ENCODE results near the gene MPP2.
"Not testable (repeated sequence)": the region's sequence is repeated elsewhere in the genome, so short reads cannot be mapped to it uniquely, and the experiment has no call there.

Gene MPP2

DNA sequence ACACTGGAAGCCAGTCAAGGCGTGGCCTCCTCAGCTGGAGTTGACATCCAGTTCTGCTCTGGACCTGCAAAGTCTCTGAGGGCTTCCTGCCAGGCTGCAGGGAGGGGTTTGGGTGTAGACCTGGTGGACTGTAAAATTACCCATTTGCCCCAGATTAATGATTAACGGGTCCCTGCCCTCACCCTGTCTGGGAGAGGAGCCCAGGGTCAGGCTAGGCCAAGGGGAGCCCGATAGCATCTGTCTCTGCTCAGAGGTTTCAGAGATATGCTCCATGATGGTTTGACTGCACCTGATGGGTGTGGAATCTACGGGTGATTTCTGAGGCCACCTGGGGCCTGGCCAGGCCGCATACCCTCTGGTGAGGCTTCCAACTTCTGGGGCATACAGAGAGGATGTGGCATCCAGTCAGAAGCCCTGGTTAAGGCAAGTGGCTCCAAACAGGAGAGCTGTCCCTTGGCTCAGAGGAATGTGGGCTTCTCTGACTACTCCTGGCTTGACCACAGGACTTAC is 23.8 kb upstream of the MPP2 start:
- no peak for DNase-seq

- no peak for DNase-seq
These were observed 21.3 kb upstream of the MPP2 start for GRCh38 chr17:43928609-43929008.

DNA sequence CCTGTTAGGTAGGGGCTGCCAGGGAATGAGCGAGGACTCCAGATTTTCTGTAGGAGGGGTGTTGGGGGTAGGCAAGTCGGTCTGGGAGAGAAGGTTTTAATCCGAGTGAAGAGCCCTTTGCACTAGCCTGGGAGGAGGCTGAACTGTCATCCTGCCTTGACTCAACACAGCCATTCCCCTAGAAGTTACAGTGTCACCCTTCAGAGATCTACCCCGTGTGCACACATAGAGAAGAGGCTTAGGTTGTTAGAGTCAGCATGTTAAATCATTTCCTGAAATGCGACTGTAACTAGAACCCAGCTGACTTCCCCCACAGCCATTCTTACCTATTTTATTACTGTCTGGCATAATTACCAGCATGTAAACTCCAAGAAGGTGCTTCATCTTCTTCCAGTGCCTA is 20.6 kb upstream of the MPP2 start:
- not testable (repeated sequence) for DNase-seq

DNA sequence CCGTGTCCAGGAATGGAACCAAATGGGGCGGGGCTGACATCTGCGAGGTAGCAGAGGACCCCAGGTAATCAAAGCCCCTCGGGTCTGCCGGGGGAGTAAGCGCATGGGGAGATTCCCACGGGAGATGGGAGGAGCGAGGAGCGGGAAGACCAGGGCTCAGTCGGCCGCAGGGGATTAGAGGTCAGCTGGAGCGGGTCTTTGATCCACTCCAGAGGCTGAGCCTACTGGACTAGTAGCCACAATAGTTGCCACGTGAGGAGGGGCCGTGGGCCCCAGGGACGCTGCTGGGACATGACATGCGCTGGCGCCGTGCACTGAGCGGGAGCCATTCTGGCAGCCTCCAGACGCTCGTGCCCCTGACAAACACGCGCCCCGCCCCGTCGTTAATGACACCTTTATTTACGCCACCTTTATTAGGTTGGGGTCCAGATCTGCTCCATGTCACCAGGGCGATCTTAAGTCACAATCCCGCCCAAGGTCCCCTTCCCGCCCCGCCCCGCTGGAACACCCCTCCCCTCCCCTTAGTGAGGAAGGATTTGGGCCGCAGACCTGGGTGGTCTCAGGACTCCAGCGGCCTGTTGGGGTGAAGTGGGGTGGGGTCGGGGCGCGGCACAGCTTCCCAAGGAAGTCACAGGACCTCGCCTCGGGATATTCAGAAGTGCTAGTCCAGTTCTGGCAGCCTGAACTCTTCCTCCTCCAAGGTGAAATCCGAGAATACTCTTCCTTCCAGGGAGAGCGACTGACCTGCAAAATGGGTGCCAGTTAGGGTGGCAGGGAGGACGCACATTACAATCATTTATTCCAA is 19.9 kb upstream of the MPP2 start:
- DNase-seq = peak in 2 of 56 donors; percentile 10 to 32

DNA sequence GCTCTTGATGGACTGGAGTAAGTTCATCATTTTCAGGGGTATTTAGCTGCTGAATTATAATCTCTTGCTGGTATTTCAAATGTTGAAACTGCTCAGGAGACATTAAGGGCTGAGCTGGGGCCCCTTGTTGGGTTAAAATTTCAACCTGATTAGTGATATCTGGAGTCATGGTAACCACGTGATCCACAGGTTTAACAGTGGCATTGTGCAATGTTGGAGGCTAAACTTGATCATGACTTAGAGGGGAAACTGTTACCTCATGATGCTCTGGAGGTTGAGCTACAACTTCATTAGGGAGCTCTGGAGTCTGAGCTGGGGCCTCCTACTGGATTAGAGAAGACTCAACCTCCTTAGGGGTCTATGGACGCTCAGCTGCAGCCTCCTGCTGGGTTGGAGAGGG is 17.2 kb upstream of the MPP2 start:
- no peak for DNase-seq

GRCh38 chr17:43920500-43921095 is 13.3 kb upstream of the MPP2 start:
- no peak for DNase-seq

DNA sequence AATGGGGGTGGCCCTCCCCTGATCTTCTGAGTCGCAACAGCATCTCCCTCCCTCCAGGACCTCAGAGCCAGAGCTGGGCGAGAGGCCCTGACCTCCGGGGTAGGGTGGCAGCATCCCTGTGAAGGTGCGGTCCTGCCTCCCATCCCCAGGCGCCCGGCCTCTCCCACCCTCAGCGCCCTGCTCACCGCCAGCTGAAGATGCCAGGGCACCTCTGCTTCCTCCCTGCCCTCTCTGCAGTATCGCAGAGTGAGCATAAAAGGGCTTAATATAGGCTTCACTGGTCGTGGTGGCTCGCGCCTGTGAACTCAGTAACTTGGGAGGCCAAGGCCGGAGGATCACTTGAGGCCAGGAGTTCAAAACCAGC is 10.7 kb upstream of the MPP2 start:
- DNase-seq = no peak

GRCh38 chr17:43917348-43918025 is 10.2 kb upstream of the MPP2 start:
- DNase-seq = peak in 26 of 56 donors; percentile 2 to 61 (median 14)

DNA sequence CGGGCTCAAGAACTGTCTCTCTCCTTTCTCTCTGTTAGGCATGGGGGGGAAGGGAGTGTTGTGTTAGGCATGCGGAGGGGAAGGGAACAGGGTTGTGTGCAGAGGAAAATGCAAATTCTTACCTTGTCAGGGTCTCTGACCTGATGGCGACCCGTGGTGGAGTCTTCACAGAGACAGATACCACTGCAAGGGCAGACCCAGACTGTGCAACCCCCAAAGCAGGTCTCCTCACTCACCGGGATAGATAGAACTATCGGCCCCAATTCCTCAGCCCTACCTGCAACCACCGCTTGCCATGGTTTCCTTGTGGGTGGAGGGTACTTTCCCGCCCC is 9.6 kb upstream of the MPP2 start:
- no peak for DNase-seq

DNA sequence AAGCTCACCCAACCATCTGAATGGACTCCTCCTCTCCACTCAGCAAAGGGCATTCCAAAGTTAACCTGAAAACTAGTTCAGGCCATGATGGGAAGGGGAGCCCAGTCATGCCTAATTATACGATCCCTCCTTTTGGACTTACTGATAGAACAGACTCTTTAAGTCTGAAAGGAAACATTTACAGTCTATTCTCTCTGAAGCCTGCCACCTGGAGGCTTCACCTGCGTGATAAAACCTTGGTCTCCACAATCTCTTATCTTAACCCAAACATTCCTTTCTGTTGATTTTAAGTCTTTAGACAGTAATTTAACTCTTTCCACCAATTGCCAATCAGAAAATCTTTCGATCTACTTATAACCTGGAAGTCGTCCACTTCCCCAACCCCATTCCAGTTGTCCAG is 9.0 kb upstream of the MPP2 start:
- DNase-seq = no peak

DNA sequence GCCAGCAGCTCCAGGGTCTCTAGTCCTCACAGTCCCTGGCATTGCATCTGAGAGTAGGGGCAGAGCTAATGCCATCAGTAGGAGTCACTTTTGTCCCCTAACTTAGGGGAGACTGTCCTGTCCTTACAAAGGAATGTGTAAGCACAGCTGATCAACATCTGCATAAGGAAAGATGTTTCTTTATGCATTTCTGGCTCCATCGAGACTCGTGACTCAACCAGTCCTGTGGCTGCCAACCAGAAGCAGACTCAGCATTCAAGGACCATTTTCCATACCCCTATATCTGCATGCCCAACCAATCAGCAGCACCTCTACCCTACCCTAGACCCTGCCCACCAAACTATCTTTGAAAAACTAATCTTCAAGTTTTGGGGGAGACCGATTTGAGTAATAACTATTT is 8.2 kb upstream of the MPP2 start:
- DNase-seq = no peak

DNA sequence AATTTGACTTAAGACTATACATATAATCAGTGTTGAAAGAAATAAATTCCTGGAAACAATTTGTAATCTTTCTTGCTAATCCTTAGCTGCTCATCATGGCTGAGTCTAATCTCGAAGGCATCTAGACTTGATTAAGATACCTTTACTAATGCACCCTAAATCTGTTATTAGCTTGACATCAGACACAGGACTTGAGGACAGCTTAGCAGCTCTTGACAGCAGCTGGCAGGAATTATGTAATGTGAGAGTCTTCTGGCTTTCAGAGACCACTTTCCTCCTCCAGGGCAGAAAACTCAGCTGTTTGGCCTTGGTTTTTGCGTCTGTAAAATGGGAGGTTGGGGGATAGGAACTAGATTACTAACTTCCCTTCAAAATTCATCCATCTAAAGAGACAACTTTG is 7.1 kb upstream of the MPP2 start:
- DNase-seq = no peak

- no peak for DNase-seq
These were observed 6.2 kb upstream of the MPP2 start for GRCh38 chr17:43913584-43913983.

GRCh38 chr17:43912635-43913304 is 5.4 kb upstream of the MPP2 start:
- no peak for DNase-seq

DNA sequence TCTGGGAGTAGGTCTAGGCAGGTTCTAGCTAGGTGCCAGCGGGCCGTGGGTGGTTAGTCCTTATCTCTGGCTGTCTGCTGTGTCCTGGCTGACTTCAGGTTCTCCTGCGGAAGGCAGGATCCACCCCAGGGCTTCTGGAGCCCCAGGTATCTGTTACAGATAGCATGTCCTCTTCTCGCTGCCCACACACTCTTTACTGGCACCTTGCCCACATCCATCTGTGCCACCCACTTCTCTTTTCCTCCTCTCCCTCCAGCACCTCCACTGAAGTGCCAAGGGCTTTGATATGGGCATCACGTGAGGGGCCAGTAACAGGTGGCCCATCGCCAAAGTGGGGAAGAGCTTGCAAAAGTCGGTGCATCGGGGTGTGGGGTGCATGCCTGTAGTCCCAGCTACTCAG is 4.6 kb upstream of the MPP2 start:
- no peak for DNase-seq

DNA sequence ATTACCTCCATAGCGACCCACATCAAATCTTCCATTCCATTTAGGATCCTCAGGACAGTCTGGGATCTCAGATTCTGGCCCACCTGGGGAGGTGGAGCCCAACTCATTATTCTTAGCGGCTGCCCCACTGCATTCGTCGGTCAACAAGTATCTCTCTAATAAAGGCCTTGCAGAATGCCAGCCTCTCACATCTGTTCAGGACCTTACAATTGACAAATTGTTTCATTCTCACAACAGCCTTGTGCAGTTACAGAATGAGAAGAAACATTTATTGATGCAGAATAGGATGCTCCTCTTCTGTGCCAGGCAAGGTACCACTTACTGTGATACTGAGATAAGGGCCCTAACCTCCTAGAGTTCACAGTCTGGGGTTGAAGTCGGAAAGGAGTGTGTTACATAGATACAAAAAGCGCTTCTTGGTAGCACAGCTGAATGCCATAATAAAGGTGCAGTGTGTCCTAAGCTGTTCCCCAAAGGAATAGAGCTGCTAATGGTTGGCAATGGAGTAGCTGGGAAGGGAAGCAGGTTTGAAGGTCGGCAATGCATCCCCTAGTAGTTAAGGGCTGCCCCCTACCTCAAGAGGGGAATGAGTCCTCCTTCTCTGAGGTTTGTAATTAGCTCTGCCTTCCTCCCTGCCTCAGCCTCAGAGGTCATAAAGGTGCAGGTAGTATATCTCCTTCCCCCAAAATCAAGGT is 2.3 kb upstream of the MPP2 start:
- peak in 20 of 56 donors; percentile 5 to 50 (median 23) for DNase-seq

- peak in 55 of 56 donors; percentile 12 to 90 (median 76) for DNase-seq
These were observed 824 bp upstream of the MPP2 start for GRCh38 chr17:43907998-43908721.

- DNase-seq = peak in 20 of 56 donors; percentile 36 to 76 (median 62)
These were observed 348 bp downstream of the MPP2 start for GRCh38 chr17:43906951-43907424.

DNA sequence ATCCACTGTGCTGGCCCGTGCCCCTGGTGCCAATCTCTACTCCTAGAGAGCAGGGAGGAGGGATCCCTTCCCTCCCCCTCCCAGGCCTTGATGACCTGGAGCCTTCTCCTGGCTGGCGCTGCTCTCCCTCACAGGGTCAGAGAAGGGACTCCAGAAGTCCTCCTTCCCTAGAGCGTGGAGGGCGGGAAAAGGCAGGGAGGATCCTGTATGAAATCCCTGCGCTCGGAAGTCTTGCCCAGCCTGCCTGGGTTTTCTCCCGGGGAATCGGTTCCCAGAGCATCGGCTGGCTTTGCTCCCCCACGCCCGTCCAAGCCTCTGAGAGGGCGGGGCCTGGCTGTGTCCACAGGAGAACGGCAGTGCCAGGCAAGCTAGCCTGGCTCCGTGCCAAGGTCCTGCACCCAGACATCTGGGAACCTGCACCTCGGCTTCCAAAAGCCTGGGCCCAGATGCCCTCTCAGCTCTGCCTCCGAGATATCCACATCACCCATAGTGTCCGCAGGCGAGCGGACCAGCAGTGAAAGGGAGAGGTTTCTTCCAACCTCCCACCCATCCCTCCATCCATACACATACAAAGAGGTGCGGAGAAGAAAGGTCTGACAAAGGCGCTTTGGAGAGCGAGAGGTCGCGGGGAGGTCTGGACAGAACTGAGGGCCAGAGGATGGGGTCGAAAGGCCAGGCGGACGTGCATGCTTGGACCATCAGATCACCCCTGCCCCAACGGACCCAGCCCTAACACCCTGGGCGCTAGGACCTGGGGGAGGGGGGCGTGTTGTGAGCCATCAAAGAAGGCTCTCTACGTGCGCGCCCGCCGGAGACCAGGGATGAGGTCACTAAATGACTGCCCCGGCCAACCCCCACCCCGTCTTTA is 1.1 kb downstream of the MPP2 start:
- peak in 55 of 56 donors; percentile 36 to 91 (median 80) for DNase-seq
